ENCODE data around the gene EGFL7.

The EGFL7 gene

DNA sequence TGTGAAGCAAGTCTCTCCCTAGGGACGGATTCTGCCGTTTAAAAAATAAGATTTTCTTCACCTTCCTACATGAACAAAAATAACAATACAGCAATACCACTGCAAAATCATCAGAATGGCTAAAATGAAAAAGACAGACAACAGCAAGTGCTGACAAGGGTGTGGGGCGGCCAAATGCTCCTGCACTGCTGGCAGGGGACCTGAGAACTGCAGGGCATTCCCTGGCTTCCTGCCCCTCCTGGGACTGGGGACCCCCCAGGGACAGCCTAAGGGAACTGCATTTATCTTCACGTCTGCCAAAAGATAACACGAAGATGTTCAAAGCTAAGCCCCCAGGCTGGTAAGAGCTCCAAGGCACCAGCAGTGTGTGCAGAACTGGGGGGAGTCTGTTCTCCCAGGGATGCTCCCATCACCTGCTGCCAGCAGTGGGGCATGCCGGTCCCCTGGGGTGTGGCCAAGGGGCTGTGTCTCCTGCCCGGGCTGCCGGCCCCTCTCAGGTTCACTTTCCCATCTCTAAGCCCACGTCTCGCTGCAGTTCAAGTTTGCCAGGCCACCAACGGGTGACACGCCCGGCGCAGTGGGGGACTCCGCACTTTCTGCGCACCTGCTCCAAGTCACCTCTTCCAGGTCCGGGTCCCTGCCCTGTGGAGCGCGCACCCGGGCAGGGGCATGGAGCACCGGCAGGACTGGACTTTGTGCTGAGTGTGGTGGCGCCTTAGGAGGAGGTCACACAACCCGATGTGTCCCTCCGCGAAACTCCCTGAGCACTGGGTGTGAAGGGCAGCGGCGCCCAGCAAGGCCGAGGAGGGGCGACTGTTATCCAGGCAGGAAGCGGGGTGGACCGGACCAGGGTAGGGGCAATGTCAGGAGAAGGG is 4.5 kb upstream of the EGFL7 start:
- TF ChIP-seq, protein P1, sequence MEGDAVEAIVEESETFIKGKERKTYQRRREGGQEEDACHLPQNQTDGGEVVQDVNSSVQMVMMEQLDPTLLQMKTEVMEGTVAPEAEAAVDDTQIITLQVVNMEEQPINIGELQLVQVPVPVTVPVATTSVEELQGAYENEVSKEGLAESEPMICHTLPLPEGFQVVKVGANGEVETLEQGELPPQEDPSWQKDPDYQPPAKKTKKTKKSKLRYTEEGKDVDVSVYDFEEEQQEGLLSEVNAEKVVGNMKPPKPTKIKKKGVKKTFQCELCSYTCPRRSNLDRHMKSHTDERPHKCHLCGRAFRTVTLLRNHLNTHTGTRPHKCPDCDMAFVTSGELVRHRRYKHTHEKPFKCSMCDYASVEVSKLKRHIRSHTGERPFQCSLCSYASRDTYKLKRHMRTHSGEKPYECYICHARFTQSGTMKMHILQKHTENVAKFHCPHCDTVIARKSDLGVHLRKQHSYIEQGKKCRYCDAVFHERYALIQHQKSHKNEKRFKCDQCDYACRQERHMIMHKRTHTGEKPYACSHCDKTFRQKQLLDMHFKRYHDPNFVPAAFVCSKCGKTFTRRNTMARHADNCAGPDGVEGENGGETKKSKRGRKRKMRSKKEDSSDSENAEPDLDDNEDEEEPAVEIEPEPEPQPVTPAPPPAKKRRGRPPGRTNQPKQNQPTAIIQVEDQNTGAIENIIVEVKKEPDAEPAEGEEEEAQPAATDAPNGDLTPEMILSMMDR (IDR thresholded peaks at IDR 0.05; ENCODE audit: low read depth, low read length), result no peak

DNA sequence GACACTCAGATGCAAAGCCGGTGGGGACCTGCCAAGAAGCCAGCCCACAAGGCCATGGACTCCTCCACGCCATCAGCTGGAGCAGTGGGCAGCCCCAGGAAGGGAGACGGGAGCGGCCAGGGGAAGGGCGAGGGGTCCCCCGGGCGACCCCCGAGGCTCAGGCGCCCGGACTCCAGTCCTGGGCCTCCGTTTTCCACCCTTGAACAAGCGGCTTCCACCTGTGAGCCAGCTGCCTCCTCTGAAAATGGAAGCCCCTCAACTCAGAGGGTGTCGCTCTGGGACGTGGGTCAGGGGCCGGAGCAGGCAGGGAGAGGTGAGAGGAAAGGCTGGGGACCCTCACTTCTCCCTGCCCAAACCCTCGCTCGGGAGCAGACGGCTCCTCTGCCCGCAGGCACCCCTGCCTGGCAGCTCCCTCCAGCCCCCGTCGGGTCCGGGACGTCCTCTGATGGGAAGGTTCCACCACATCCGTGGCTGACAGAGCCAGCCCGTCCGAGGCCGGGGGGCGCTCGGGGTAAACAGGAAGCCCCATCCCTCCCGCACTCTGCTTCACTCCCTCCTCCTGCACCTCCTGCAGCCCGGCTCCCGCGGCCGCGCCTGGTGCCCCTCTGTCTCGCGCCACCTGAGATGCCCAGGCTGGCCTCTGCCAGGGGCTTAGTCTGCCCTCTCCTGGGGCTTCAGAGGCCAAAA is 3.7 kb upstream of the EGFL7 start:
- no peak for DNase-seq

More for the DNA sequence above, 4.5 kb upstream of the EGFL7 start:
- Histone ChIP-seq H3K9me3 (ENCODE audit: severe bottlenecking) (no peaks in the 10 kb centered on the region), H3K36me3 (no peaks in the 10 kb centered on the region), H3K4me3 (ENCODE audit: low read depth, low read length) (no peak overlapping the region), H3K27me3 (ENCODE audit: insufficient read depth, low read depth, severe bottlenecking) (no peaks in the 10 kb centered on the region), H3K27ac (no peak overlapping the region)
- no peak for DNase-seq

DNA sequence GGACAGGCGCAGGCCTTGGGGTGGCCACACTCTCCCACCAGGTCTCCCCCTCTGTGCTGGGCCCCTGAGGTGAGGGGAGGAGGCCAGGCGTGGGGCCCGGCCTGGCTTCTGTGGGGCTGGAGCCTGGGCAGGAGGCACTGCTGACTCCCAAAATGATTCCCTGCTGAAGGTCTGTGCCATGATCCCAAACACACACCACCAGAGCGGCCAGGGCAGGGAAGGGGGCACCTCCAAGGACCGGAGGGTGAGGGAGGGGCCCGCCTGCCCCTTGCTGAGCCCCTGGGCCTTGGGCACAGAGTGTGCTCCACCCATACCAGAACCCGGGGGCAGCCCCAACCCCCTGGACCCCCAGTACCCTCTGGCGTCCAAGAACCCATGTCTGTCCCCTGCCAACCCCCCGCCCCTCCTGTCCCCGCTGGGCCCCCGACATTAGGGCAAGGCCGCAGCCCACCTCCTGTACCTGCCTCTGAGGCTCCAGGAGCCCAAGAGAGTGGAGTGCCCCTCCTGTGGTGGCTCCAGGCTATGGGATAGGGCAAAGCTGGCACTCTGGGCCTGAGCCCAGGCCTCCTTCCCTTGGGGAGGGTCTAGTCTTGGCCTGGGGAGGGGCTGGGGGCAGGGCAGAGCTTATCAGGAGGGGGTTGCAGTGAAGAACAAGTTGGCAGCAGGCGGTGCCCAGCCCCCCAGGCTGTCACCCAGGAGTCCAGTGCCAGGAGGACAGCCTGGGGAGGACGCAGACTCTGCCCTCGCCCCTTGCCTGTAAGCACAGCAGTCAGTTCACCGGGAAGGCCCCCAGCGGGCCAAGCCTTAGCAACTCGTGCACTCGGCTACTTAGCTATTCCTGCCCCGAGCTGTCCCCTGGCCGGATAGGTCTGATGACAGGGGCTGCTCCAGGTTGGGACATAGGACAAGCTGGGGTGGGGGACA is 2.6 kb upstream of the EGFL7 start:
- Histone ChIP-seq H3K36me3 (no peaks in the 10 kb centered on the region), H3K4me3 (ENCODE audit: low read depth, low read length) (no peak overlapping the region), H3K27ac (no peak overlapping the region), H3K27me3 (ENCODE audit: insufficient read depth, low read depth, severe bottlenecking) (no peaks in the 10 kb centered on the region), H3K9me3 (ENCODE audit: severe bottlenecking) (no peaks in the 10 kb centered on the region)
- TF ChIP-seq, protein P1 (IDR thresholded peaks at IDR 0.05; ENCODE audit: low read depth, low read length), result no peak
- no peak for DNase-seq

More for the DNA sequence above, 3.7 kb upstream of the EGFL7 start:
- Histone ChIP-seq H3K27me3 (ENCODE audit: insufficient read depth, low read depth, severe bottlenecking) (no peaks in the 10 kb centered on the region), H3K4me3 (ENCODE audit: low read depth, low read length) (no peak overlapping the region), H3K27ac (no peak overlapping the region), H3K9me3 (ENCODE audit: severe bottlenecking) (no peaks in the 10 kb centered on the region), H3K36me3 (no peaks in the 10 kb centered on the region)
- TF ChIP-seq, protein P1 (IDR thresholded peaks at IDR 0.05; ENCODE audit: low read depth, low read length), result no peak

DNA sequence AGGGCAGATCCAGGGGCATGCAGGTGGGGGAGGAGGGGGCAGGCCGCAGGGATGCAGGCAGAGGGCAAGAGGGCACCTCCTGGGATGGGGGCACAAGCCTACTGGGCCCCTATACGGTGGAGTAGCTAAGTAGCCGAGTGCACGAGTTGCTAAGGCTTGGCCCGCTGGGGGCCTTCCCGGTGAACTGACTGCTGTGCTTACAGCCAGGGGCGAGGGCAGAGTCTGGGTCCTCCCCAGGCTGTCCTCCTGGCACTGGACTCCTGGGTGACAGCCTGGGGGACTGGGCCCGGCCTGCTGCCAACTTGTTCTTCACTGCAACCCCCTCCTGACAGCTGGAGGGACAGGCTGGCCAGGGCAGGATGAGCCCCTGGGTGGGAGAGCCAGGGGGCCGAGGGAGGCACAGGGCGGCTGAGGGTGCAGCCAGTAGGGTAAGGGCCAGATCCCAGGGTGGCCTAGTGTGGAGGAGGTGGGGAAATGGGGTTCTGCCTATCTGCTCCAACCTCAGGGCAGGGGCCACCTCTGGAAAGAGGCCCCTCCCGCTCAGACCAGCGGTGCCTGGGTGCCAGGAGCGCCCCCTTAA is 1.7 kb upstream of the EGFL7 start:
- H3K9me3 ChIP-seq (ENCODE audit: severe bottlenecking), result no peaks in the 10 kb centered on the region
- no peaks in the 10 kb centered on the region for H3K27me3 ChIP-seq (ENCODE audit: insufficient read depth, low read depth, severe bottlenecking)
- no peak for DNase-seq
- TF ChIP-seq, protein P1 (IDR thresholded peaks at IDR 0.05; ENCODE audit: low read depth, low read length), result no peak
- H3K27ac ChIP-seq, result no peak overlapping the region
- H3K4me3 ChIP-seq (ENCODE audit: low read depth, low read length), result no peak overlapping the region
- no peaks in the 10 kb centered on the region for H3K36me3 ChIP-seq

DNA sequence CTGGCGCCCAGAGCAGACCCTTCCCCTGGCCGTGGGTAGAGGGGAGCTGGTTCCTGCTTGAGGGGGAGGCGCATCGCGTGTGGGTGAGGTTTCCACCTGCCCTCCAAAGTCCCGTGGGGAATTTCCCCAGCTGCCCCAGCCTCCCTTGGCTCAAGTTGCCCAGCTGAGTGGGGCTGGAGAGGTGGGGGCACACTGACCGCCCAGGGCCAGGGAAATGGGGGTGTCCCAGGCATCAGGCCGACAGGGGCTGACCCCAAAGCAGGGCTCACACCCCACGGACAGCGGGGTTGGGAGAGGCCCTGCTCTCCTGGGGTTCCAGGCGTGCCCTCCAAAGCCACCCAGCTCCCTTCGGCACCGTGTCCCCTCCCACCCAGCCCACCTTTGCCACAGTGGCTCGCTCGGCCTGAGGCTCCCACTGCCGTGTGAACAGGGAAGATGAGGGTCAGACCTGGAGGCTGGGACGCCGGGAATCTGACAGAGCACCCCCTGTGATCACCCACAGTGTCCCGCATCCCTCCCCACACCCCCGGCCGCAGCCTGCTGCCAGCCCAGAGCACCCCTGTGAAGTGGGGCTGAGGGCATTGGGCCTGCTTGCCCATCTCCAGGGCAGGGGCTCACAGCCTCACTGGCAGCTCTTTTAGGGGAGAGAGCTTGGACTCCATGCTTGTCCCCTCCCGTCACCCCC is 933 bp upstream of the EGFL7 start:
- H3K9me3 ChIP-seq (ENCODE audit: severe bottlenecking), result no peaks in the 10 kb centered on the region
- no peak for DNase-seq
- H3K36me3 ChIP-seq, result no peaks in the 10 kb centered on the region
- H3K27ac ChIP-seq, result no peak overlapping the region
- TF ChIP-seq, protein P1 (IDR thresholded peaks at IDR 0.05; ENCODE audit: low read depth, low read length), result no peak
- no peak overlapping the region for H3K4me3 ChIP-seq (ENCODE audit: low read depth, low read length)
- no peaks in the 10 kb centered on the region for H3K27me3 ChIP-seq (ENCODE audit: insufficient read depth, low read depth, severe bottlenecking)
